ENCODE results near the gene FLOT1. TPM values are rescaled to one million over a fixed set of nuclear protein-coding genes. Genes with fewer than 3 reads are reported as not detected.
"Not testable (repeated sequence)": the region's sequence is repeated elsewhere in the genome, so short reads cannot be mapped to it uniquely, and the experiment has no call there.

Gene FLOT1
- total RNA-seq, 1 donor from 2014 or later: 175 TPM

DNA sequence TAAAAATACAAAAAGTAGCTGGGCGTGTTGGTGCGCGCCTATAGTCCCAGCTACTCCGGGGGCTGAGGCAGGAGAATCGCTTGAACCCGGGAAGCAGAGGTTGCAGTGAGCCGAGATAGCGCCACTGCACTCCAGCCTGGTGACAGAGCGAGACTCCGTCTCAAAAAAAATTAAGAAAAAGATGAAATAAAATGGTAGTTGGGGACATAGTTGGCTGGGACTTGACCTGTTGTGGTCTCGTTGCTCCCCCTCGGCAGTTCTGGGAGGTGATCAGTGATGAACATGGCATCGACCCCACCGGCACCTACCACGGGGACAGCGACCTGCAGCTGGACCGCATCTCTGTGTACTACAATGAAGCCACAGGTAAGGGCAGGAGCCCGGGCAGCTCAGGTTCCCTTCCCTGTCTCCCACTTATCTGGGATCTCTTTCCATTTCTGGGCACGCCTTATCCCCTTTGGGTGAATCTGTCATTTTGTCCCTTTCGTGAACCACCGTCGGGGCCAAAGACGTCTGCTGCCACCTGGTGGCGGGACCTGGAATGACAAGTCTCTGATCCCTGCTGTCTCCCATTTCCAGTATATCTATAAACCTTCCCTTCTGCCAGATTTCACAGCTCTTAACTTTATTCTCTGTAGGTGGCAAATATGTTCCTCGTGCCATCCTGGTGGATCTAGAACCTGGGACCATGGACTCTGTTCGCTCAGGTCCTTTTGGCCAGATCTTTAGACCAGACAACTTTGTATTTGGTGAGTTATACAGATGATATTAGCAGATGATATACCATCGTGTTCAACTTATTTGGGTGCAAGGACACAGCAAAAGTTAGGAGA lies 20.0 kb downstream of the FLOT1 start:
- peaks cover 32% of the 10 kb centered on the region for H3K4me1 ChIP-seq
- intact Hi-C loops (cut with DNase I): loop anchor here (2.0 kb wide), 1 partner anchor 44 kb away; no protein-coding TSS in a partner anchor
- peak; percentile 98 for TF ChIP-seq CTCF (IDR thresholded peaks at IDR 0.05)
- H3K27me3 ChIP-seq: no peaks in the 10 kb centered on the region
- DNase-seq: peak; percentile 90
- peaks cover 53% of the 10 kb centered on the region for H3K36me3 ChIP-seq
- H3K9me3 ChIP-seq: no peaks in the 10 kb centered on the region
- peak overlapping the region; percentile 75 for H3K4me3 ChIP-seq
- peak; percentile 50 for ATAC-seq
- peak overlapping the region; percentile 93 for H3K27ac ChIP-seq

DNA sequence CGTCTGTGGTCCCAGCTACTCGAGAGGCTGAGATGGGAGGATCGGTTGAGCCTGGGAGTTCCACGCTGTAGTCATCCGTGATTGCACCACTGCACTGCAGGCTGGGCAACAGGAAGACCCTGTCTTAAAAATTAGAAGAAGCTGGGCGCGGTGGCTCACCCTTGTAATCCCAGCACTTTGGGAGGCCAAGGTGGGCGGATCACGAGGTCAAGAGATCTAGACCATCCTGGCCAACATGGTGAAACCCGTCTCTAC lies 20.5 kb downstream of the FLOT1 start:
- Histone ChIP-seq H3K4me1 (peaks cover 32% of the 10 kb centered on the region), H3K36me3 (peaks cover 47% of the 10 kb centered on the region), H3K4me3 (peak overlapping the region; percentile 75), H3K27ac (peak overlapping the region; percentile 93)
- peak; percentile 74 for DNase-seq
- H3K27me3 ChIP-seq, H3K9me3 ChIP-seq, ATAC-seq: not testable (repeated sequence)
- intact Hi-C loops (cut with DNase I): loop anchor here (2.0 kb wide), 1 partner anchor 43 kb away; no protein-coding TSS in a partner anchor

GRCh38 chr6:30721198-30722024 lies 21.1 kb downstream of the FLOT1 start:
- DNase-seq (peak; percentile 96), ATAC-seq (peak; percentile 78)
- no peaks in the 10 kb centered on the region for H3K27me3 ChIP-seq
- H3K4me1 ChIP-seq: peaks cover 36% of the 10 kb centered on the region
- peaks cover 42% of the 10 kb centered on the region for H3K36me3 ChIP-seq
- H3K4me3 ChIP-seq: peak overlapping the region; percentile 75
- TF ChIP-seq CTCF (IDR thresholded peaks at IDR 0.05): peak; percentile 46
- intact Hi-C loops (cut with DNase I): loop anchor here (2.0 kb wide), 1 partner anchor 43 kb away; no protein-coding TSS in a partner anchor
- H3K27ac ChIP-seq: peak overlapping the region; percentile 93
- no peaks in the 10 kb centered on the region for H3K9me3 ChIP-seq

- peaks cover 35% of the 10 kb centered on the region for H3K36me3 ChIP-seq
- H3K27ac ChIP-seq: peak overlapping the region; percentile 93
- no peaks in the 10 kb centered on the region for H3K27me3 ChIP-seq
- no peak for TF ChIP-seq CTCF (IDR thresholded peaks at IDR 0.05)
- no peaks in the 10 kb centered on the region for H3K9me3 ChIP-seq
- H3K4me1 ChIP-seq: peaks cover 42% of the 10 kb centered on the region
- H3K4me3 ChIP-seq: peak overlapping the region; percentile 75
- intact Hi-C loops (cut with DNase I): no loop called here
- ATAC-seq (peak; percentile 2), DNase-seq (peak; percentile 88)
Observed at GRCh38 chr6:30720738-30721197, 21.7 kb downstream of the FLOT1 start.

DNA sequence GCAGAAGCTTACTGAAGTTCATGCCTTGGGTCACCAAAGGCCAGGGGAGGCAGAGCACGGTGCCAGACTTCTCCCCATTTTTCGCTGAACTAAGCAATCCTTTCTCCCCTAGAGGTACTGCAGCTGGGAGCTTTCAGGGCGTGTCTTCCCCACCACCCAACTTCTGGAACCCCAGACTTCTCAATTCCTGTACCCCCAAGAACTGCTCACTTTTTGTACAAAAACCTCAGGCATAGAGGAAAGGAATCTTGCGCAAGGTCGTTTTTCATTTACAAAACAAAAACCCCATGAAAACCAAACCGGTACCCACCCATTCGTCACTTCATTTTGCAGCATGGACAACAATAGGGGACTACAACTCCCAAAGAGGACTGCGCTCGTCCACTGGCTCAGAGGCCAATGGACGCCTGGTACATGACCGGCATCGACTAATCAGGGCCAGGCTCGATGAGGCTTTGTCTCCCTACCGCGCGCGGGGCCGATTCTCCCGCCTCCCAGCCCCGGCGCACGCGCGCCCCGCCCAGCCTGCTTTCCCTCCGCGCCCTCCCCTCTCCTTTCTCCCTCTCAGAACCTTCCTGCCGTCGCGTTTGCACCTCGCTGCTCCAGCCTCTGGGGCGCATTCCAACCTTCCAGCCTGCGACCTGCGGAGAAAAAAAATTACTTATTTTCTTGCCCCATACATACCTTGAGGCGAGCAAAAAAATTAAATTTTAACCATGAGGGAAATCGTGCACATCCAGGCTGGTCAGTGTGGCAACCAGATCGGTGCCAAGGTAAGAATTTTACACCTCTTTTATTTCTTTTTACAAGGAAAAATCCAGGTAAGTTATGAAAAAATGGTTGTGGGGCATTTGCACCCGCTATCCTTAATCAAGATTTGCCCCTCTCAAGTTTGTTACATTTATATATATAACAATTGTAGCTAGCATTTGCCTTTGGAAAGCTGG lies 22.4 kb downstream of the FLOT1 start, which contains the start of gene TUBB:
TSS of gene TUBB (plus strand) at position 562 of the 947 bp plus-strand sequence. CDS start at position 717, 155 bp downstream.
- TF ChIP-seq CTCF (IDR thresholded peaks at IDR 0.05): no peak
- peak within 1 kb of the TSS; percentile 93 for H3K27ac ChIP-seq
- H3K36me3 ChIP-seq: peaks cover 28% of the 10 kb centered on the region
- H3K4me1 ChIP-seq: peaks cover 42% of the 10 kb centered on the region
- intact Hi-C loops (cut with DNase I): no loop called here
- H3K27me3 ChIP-seq: no peaks in the 10 kb centered on the region
- ATAC-seq (peak; percentile 82), DNase-seq (peak; percentile 98)
- peak within 1 kb of the TSS; percentile 75 for H3K4me3 ChIP-seq
- H3K9me3 ChIP-seq: no peaks in the 10 kb centered on the region
